Measurements from ENCODE around the gene C2CD5.
"Not testable (repeated sequence)": the region's sequence is repeated elsewhere in the genome, so short reads cannot be mapped to it uniquely, and the experiment has no call there.

DNA sequence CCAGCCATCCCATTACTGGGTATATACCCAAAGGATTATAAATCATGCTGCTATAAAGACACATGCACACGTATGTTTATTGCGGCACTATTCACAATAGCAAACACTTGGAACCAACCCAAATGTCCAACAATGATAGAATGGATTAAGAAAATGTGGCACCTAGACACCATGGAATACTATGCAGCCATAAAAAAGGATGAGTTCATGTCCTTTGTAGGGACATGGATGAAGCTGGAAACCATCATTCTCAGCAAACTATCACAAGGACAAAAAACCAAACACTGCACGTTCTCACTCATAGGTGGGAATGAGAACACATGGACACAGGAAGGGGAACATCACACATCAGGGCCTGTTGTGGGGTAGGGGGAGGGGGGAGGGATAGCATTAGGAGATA lies 56.7 kb downstream of the C2CD5 start:
- not testable (repeated sequence) for TF ChIP-seq POLR2A (IDR thresholded peaks at IDR 0.05; ENCODE audit: low read length); GATA1 (IDR thresholded peaks at IDR 0.05; ENCODE audit: low read depth, low read length)
